HFF-Myc (cell line): ENCODE data around the gene KL.

Source experiments
- DNase-seq: peaks from one replicate; pipeline ENCODE4 v3.0.0-alpha.2; 2011; ENCODE audit warnings: low read depth; ENCODE audit errors: extremely low read depth
- H3K4me3 ChIP-seq: replicated peaks from 2 replicates; pipeline ENCODE4 v1.5.1; 2011; ENCODE audit warnings: low read depth, mild to moderate bottlenecking, control low read depth, low read length
- CTCF ChIP-seq: IDR thresholded peaks from 2 replicates; pipeline ENCODE4 v1.5.1; 2012; ENCODE audit warnings: mild to moderate bottlenecking, low read depth, low read length, control low read depth; ENCODE audit errors: missing control alignments

Gene KL

GRCh38 chr13:32988608-32989289 lies 27.5 kb upstream of the KL start:
- no peak overlapping the region for H3K4me3 ChIP-seq
- no peak for TF ChIP-seq CTCF
- no peak for DNase-seq

GRCh38 chr13:32989290-32989667 lies 26.9 kb upstream of the KL start:
- no peak for TF ChIP-seq CTCF
- H3K4me3 ChIP-seq = no peak overlapping the region
- no peak for DNase-seq

- no peak for DNase-seq
- TF ChIP-seq CTCF = no peak
These were observed 26.3 kb upstream of the KL start for GRCh38 chr13:32989942-32990341.

GRCh38 chr13:32993145-32993544 lies 23.1 kb upstream of the KL start:
- no peak overlapping the region for H3K4me3 ChIP-seq
- TF ChIP-seq CTCF = no peak
- DNase-seq = no peak

More at GRCh38 chr13:32989942-32990341, 26.3 kb upstream of the KL start:
- H3K4me3 ChIP-seq = no peak overlapping the region

- no peak for TF ChIP-seq CTCF
- DNase-seq = no peak
- no peak overlapping the region for H3K4me3 ChIP-seq
These were observed 18.8 kb upstream of the KL start for GRCh38 chr13:32997399-32997798.

GRCh38 chr13:32998966-32999365 lies 17.3 kb upstream of the KL start:
- TF ChIP-seq CTCF = no peak
- H3K4me3 ChIP-seq = no peak overlapping the region

GRCh38 chr13:33000365-33000764 lies 15.9 kb upstream of the KL start:
- no peak for DNase-seq
- no peak overlapping the region for H3K4me3 ChIP-seq
- TF ChIP-seq CTCF = no peak

More at GRCh38 chr13:32998966-32999365, 17.3 kb upstream of the KL start:
- no peak for DNase-seq
